GM20431 (cell line): ENCODE results near the gene ELOVL1.

ENCODE experiments used
- in situ Hi-C: fragments of 300-500 bp; cut with MseI, MboI; formaldehyde crosslinking; loops from one replicate; pipeline ENCODE4 v1.15.0; 2020; ENCODE audit warnings: low sequenced_read_pairs; ENCODE audit not compliant: unreplicated experiment

ELOVL1 gene

DNA sequence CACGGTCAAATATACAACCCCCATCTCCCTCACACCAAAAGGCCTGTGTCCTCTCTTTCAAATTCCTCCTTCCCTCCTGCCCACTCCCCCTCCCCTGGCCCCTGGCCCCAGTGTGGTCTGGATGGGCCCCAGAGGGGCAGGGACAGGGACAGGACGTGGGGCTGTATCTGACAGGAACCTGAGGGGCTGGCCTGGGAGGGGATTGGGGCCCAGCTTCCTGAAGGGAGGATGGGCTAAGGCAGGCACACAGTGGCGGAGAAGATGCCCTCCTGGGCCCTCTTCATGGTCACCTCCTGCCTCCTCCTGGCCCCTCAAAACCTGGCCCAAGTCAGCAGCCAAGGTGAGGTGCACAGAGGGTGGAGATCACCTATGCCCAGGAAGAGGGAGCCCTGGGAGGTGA, 30.2 kb downstream of the ELOVL1 start, which contains the start of gene MPL:
Gene MPL, plus strand, starts transcription at position 231 of the 400 bp plus-strand sequence. Its CDS starts 31 bp downstream, at position 262.
- in situ Hi-C loops: no loop called here

GRCh38 chr1:43334453-43335205, 33.2 kb downstream of the ELOVL1 start:
- in situ Hi-C loops: no loop called here

GRCh38 chr1:43331688-43332087, 36.1 kb downstream of the ELOVL1 start:
- in situ Hi-C loops: no loop called here

GRCh38 chr1:43329995-43330751, 37.6 kb downstream of the ELOVL1 start:
- in situ Hi-C loops: no loop called here

- in situ Hi-C loops: no loop called here
Measured at GRCh38 chr1:43327549-43328292, 40.1 kb downstream of the ELOVL1 start.

GRCh38 chr1:43325381-43325780, 42.4 kb downstream of the ELOVL1 start:
- in situ Hi-C loops: no loop called here

DNA sequence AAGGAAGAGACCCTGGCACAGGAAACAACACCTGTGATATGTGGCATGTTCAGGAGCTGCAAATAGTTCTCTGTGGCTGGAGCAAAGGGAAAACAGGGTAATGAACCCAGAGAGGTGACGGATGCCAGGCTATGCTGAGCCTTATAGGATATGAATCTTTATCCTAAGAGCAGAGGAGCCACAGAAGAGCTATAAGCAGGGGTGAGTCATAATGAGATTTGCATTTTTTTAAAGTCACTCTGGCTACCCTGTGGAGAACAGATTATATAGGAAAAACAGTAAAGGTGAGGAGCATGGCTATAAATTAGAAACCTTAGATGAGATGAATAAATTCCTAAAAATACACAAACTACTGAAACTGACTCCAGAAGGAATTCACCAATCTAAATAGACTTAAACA, 43.0 kb downstream of the ELOVL1 start:
- in situ Hi-C loops: no loop called here

DNA sequence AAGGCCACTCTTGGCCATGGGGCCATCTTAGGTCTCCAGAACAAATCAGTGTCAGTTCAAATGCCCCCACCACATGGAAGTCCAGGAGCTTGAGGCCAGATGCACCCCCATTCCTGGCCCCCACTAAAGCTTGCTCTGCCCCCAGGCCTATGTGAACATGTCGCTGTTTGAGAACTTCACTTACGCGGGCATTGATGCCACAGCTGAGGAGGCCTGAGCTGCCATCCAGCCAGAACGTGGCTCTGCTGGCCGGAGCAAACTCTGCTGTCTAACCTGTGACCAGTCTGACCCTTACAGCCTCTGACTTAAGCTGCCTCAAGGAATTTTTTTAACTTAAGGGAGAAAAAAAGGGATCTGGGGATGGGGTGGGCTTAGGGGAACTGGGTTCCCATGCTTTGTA, 45.3 kb downstream of the ELOVL1 start:
- in situ Hi-C loops: no loop called here

DNA sequence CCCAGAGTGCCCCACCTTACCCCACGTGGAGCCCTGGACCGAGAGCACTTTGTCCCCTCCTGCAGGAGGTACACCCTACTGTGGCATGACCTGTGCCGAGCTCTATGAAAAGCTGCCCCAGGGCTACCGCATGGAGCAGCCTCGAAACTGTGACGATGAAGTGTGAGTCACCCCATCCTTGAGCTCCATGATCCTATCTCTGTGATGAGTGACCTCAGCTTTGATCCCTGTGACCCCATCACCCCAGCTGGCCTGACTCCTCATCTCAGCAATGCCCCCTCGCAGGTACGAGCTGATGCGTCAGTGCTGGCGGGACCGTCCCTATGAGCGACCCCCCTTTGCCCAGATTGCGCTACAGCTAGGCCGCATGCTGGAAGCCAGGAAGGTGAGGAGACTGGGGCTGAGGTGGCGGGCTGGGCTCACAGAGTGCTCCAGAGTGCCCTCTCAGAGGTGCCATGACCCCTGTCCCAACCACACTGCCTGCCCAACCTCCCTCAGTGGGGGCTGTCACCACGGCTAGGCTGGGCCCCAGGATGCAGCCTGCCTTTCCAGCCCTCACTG, 46.4 kb downstream of the ELOVL1 start:
- in situ Hi-C loops: no loop called here

DNA sequence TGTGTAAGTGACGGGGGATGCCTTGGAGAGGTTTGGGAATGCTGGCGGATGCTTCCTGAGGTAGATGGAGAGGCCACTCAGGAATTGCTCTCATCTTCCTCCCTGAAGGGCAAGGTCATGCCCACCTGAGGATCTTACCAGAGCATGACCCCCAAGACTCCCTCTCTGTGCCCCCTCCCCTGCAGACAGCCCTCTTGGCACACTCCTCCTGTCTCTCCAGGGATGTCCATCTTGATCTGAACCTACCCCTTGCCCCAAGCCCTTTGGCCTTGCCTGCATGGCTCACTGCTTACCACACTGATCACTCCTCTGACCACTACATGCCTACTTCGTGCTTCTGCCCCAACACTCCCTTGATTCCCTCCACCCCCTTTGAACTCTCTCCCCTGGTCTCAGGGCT, 48.0 kb downstream of the ELOVL1 start:
- in situ Hi-C loops: no loop called here

GRCh38 chr1:43319288-43319687, 48.5 kb downstream of the ELOVL1 start:
- in situ Hi-C loops: no loop called here

DNA sequence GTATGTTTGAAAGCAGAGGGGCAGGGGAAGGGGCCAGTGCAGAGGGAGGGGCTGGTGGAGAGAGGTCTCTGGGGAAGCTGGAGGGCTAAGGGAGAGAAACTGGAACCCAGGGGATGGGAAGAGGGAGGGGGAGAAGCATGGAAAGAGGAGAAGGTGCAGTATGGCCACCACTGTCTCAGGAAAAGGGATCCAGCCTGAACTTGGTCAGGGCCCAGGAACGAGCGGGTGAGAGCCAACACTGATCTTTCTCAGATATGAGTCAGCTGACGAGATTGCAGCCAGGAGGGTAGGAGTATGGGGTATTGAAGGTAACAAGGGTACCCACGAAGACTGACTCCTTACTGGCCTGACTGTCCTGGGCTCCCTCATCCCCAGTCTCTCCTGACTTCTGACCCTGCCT, 49.0 kb downstream of the ELOVL1 start:
- in situ Hi-C loops: no loop called here

DNA sequence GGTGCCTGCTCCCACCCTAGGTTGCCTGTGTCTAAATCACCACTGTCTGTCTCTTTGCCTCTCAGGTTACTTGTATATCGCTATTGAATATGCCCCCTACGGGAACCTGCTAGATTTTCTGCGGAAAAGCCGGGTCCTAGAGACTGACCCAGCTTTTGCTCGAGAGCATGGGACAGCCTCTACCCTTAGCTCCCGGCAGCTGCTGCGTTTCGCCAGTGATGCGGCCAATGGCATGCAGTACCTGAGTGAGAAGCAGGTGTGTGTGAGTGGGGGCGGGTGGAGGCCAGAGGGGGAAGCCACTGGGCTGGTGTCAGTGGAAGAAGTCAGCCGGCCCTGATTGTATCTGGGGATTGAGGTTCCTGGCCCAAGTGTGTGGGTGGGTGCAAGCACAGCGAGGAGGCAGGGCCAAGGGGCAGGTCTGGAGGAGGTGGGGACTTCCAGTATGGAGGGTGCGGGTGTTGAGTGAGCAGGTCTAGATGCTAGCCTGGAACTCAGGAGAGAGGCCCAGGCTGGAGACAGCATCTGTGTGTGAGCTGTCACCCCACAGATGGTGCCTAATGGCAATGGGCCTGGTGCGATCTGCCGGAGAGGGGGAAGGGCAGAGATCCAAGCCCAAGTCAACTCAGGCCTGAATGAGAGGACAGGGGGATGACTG, 49.9 kb downstream of the ELOVL1 start:
- in situ Hi-C loops: no loop called here

GRCh38 chr1:43316738-43317520, 50.9 kb downstream of the ELOVL1 start:
- in situ Hi-C loops: no loop called here

GRCh38 chr1:43315963-43316737, 51.7 kb downstream of the ELOVL1 start:
- in situ Hi-C loops: no loop called here

GRCh38 chr1:43315481-43315880, 52.3 kb downstream of the ELOVL1 start:
- in situ Hi-C loops: no loop called here

- in situ Hi-C loops: no loop called here
Measured at GRCh38 chr1:43314233-43314632, 53.6 kb downstream of the ELOVL1 start.

DNA sequence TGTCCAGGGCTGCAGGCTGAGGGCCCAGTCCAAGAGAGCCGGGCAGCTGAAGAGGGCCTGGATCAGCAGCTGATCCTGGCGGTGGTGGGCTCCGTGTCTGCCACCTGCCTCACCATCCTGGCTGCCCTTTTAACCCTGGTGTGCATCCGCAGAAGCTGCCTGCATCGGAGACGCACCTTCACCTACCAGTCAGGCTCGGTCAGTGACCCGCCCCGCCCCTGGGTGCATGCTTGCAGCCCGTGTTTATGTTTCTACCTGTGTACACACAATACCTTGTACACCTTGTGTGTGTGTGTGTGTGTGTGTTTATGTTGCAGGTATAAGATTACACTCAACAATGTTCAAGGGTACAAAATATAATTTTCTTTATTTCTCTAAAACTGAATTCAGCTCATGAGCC, 54.0 kb downstream of the ELOVL1 start:
- in situ Hi-C loops: no loop called here
